Panc1 (cell line): ENCODE data around the gene CELF2. TPM values are rescaled to one million over a fixed set of nuclear protein-coding genes. Genes with fewer than 3 reads are reported as not detected.

Experiments used
- ATAC-seq: fragments of 200-7000 bp; cut with Tn5 transposase; 2 replicates; pipeline ENCODE4 v1.9.1; 2020; ENCODE audit warnings: mild to moderate bottlenecking, moderate library complexity
- BruUV-seq: library from RNA; stranded (reverse); fragments of 400-500 nt; replicated peaks from 2 replicates; lab custom pipeline; 2021; lab: Mats Ljungman, UMichigan
- CTCF ChIA-PET: fragments of 300-600 bp; sonication (Branson Sonifier 250); formaldehyde crosslinking; loops from one replicate; lab custom pipeline; 2022; ENCODE audit warnings: antibody characterized with exemption; lab: Charles Lee
- POLR2A ChIA-PET: fragments of 300-600 bp; sonication (Branson Sonifier 250); formaldehyde crosslinking; loops from one replicate; lab custom pipeline; 2022; ENCODE audit warnings: antibody characterized with exemption; lab: Charles Lee
- DNase-seq: peaks from one replicate; pipeline ENCODE4 v3.0.0-alpha.2; 2010; ENCODE audit warnings: low read depth, low spot score
- H3K27ac ChIP-seq: 2 replicates; pipeline ENCODE4 v1.5.1; 2011; ENCODE audit warnings: mild to moderate bottlenecking, low read length, inconsistent platforms
- H3K27me3 ChIP-seq: fragments of 200-500 bp; sonication (Bioruptor generic); 2 replicates; pipeline ENCODE4 v1.6.0; 2014; ENCODE audit warnings: low read length, inconsistent platforms; ENCODE audit not compliant: control insufficient read depth, insufficient read depth
- H3K36me3 ChIP-seq: fragments of 200-500 bp; sonication (Bioruptor generic); 2 replicates; pipeline ENCODE4 v1.5.1; 2014; ENCODE audit warnings: inconsistent platforms, mild to moderate bottlenecking, low read length, moderate library complexity; ENCODE audit not compliant: control insufficient read depth, insufficient read depth
- H3K4me1 ChIP-seq: 2 replicates; pipeline ENCODE4 v1.5.1; 2011; ENCODE audit warnings: inconsistent platforms, mild to moderate bottlenecking, low read length, moderate library complexity; ENCODE audit not compliant: control insufficient read depth, insufficient read depth
- H3K4me3 ChIP-seq, 2 experiments: 2 replicates each; pipeline ENCODE4 v1.5.1; 2011 to 2012; ENCODE audit warnings: low read depth in 2 of 2, low read length in 2 of 2, mild to moderate bottlenecking in 2 of 2, inconsistent platforms in 1 of 2, moderate library complexity in 1 of 2
- H3K9me3 ChIP-seq: fragments of 200-500 bp; sonication (Bioruptor generic); 2 replicates; pipeline ENCODE4 v1.5.1; 2014; ENCODE audit warnings: low read depth, mild to moderate bottlenecking, inconsistent platforms, low read length, moderate library complexity; ENCODE audit not compliant: control insufficient read depth, insufficient read depth
- CTCF ChIP-seq: fragments of 450-650 bp; IDR thresholded peaks from 2 replicates; pipeline ENCODE4 v1.5.1; 2017; ENCODE audit warnings: mild to moderate bottlenecking
- POLR2AphosphoS5 ChIP-seq: IDR thresholded peaks from 2 replicates; pipeline ENCODE4 v1.6.1; 2012; ENCODE audit warnings: mild to moderate bottlenecking, low read depth, low read length, moderate library complexity
- REST ChIP-seq, 2 experiments: IDR thresholded peaks; 2 replicates each; pipeline ENCODE4 v1.6.1; 2011 to 2012; ENCODE audit warnings: low read depth in 2 of 2, control low read depth in 1 of 2, low read length in 1 of 2, mild to moderate bottlenecking in 1 of 2, moderate library complexity in 1 of 2; ENCODE audit not compliant: insufficient read depth in 1 of 2
- SIN3A ChIP-seq: IDR thresholded peaks from 2 replicates; pipeline ENCODE4 v1.6.1; 2012; ENCODE audit warnings: low read depth, mild to moderate bottlenecking, low read length, moderate library complexity, borderline replicate concordance; ENCODE audit not compliant: insufficient read depth
- TCF7L2 ChIP-seq: IDR thresholded peaks from 2 replicates; pipeline ENCODE4 v1.6.1; 2011; ENCODE audit warnings: mild to moderate bottlenecking, low read depth, low read length, inconsistent platforms
- in situ Hi-C: cut with HindIII; loops from 2 replicates; pipeline ENCODE4 v1.10.0; 2016; ENCODE audit warnings: low sequenced_read_pairs, low pct_unique_long_range_greater_than_20kb
- intact Hi-C: fragments of 100-400 bp; cut with micrococcal nuclease; formaldehyde crosslinking; loops from one replicate; pipeline ENCODE4 v1.10.0; 2022; ENCODE audit not compliant: unreplicated experiment
- total RNA-seq: library from RNA; stranded (reverse); gene quantifications from one replicate; pipeline ENCODE4 v1.2.1, GENCODE V29; 2021; ENCODE audit not compliant: unreplicated experiment

CELF2 gene
- total RNA-seq, 1 experiment from 2014 or later = 0.44 TPM

GRCh38 chr10:11208243-11208642, 190.6 kb downstream of the CELF2 start:
- H3K4me3 ChIP-seq = no peak overlapping the region
- no peaks in the 10 kb centered on the region for H3K27me3 ChIP-seq
- in situ Hi-C loops (no loop called here), intact Hi-C loops (no loop called here)
- TF ChIP-seq POLR2AphosphoS5 (no peak), REST (IDR thresholded peaks at IDR 0.05; ENCODE audit: insufficient read depth in 1 of 2, low read depth in 2 of 2, low read length in 1 of 2) (no peak), SIN3A (no peak), CTCF (no peak), TCF7L2 (no peak)
- no peaks in the 10 kb centered on the region for H3K9me3 ChIP-seq
- no peaks in the 10 kb centered on the region for H3K36me3 ChIP-seq
- ChIA-PET POLR2A (no interaction called here), CTCF (no interaction called here)
- DNase-seq (no peak), ATAC-seq (no peak)
- H3K27ac ChIP-seq = no peak overlapping the region
- BruUV-seq = no TSS peak
- H3K4me1 ChIP-seq = no peaks in the 10 kb centered on the region

GRCh38 chr10:11208908-11209829, 191.5 kb downstream of the CELF2 start:
- Histone ChIP-seq H3K4me3 (no peak overlapping the region), H3K27me3 (no peaks in the 10 kb centered on the region), H3K9me3 (no peaks in the 10 kb centered on the region), H3K4me1 (no peaks in the 10 kb centered on the region), H3K36me3 (no peaks in the 10 kb centered on the region), H3K27ac (no peak overlapping the region)
- no peak for DNase-seq
- in situ Hi-C loops = no loop called here
- no TSS peak for BruUV-seq
- ChIA-PET CTCF (no interaction called here), POLR2A (no interaction called here)
- intact Hi-C loops = no loop called here
- TF ChIP-seq REST (IDR thresholded peaks at IDR 0.05; ENCODE audit: insufficient read depth in 1 of 2, low read depth in 2 of 2, low read length in 1 of 2) = no peak
- TF ChIP-seq CTCF = no peak
- no peak for TF ChIP-seq SIN3A
- TF ChIP-seq POLR2AphosphoS5 = no peak
- no peak for TF ChIP-seq TCF7L2
- ATAC-seq = no peak
